Progenitor cell of endocrine pancreas (in vitro differentiated cells): ENCODE results near the gene MCM5. TPM values are rescaled to one million over a fixed set of nuclear protein-coding genes. Genes with fewer than 3 reads are reported as not detected.

Experiments used
- DNase-seq: peaks from one replicate; pipeline ENCODE4 v3.0.0; 2021; ENCODE audit warnings: low spot score; ENCODE audit not compliant: unreplicated experiment
- H3K27ac Mint-ChIP-seq: 2 replicates; pipeline ENCODE4 v1.8.0; 2021; ENCODE audit warnings: mild to moderate bottlenecking, moderate library complexity, mixed read lengths
- H3K27me3 Mint-ChIP-seq: 2 replicates; pipeline ENCODE4 v1.8.0; 2021; ENCODE audit warnings: mixed read lengths
- H3K36me3 Mint-ChIP-seq: 2 replicates; pipeline ENCODE4 v1.8.0; 2022; ENCODE audit warnings: mixed read lengths; ENCODE audit not compliant: insufficient read depth
- H3K4me1 Mint-ChIP-seq: 2 replicates; pipeline ENCODE4 v1.8.0; 2021; ENCODE audit warnings: low read depth, mixed read lengths
- H3K4me3 Mint-ChIP-seq: 2 replicates; pipeline ENCODE4 v1.8.0; 2021; ENCODE audit warnings: low read depth, mild to moderate bottlenecking, moderate library complexity, mixed read lengths
- H3K9me3 Mint-ChIP-seq: 2 replicates; pipeline ENCODE4 v1.8.0; 2021; ENCODE audit warnings: low read depth, mixed read lengths
- CTCF ChIP-seq: fragments of 200-600 bp; sonication (generic); IDR thresholded peaks from one replicate; pipeline ENCODE4 v1.5.0; 2021; ENCODE audit warnings: antibody characterized with exemption, mild to moderate bottlenecking; ENCODE audit not compliant: unreplicated experiment
- long read RNA-seq: library from polyadenylated mRNA; unstranded; transcript quantifications from one replicate; pipeline ENCODE4 v2.0.0, GENCODE V29; 2020
- total RNA-seq: library from RNA; stranded (reverse); gene quantifications from 2 replicates; pipeline ENCODE4 v1.2.1, GENCODE V29; 2021

The MCM5 gene
- total RNA-seq = 84.8 and 92.8 TPM in 2 replicates
- long read RNA-seq, transcript MCM5-201 (17 exons, 3,534 nt) = major isoform, 342 of 422 reads
- long read RNA-seq, partial matches to known transcripts = 59 of 422 reads
- long read RNA-seq, other reads (novel, unspliced or antisense) = 21 of 422 reads

GRCh38 chr22:35399678-35400500 is at the start of gene MCM5:
TSS of gene MCM5 (plus strand) at chr22:35400140. CDS start at chr22:35400439, 299 bp downstream.
- peaks cover 23% of the 10 kb centered on the region for H3K4me1 Mint-ChIP-seq
- no peak for TF ChIP-seq CTCF
- H3K9me3 Mint-ChIP-seq = no peaks in the 10 kb centered on the region
- H3K27me3 Mint-ChIP-seq = no peaks in the 10 kb centered on the region
- peaks cover 8% of the 10 kb centered on the region for H3K36me3 Mint-ChIP-seq
- DNase-seq = peak; percentile 90
- H3K4me3 Mint-ChIP-seq = peak within 1 kb of the TSS; percentile 99
- H3K27ac Mint-ChIP-seq = peak within 1 kb of the TSS; percentile 98

- peaks cover 6% of the 10 kb centered on the region for H3K27me3 Mint-ChIP-seq
- H3K27ac Mint-ChIP-seq = peak overlapping the region; percentile 65
- peaks cover 6% of the 10 kb centered on the region for H3K4me1 Mint-ChIP-seq
- H3K4me3 Mint-ChIP-seq = peak overlapping the region; percentile 77
- no peaks in the 10 kb centered on the region for H3K9me3 Mint-ChIP-seq
- H3K36me3 Mint-ChIP-seq = no peaks in the 10 kb centered on the region
- DNase-seq = peak; percentile 87
- peak; percentile 93 for TF ChIP-seq CTCF
Observed at GRCh38 chr22:35350539-35351503, 49.1 kb upstream of the MCM5 start.

- H3K9me3 Mint-ChIP-seq = no peaks in the 10 kb centered on the region
- TF ChIP-seq CTCF = peak; percentile 45
- no peaks in the 10 kb centered on the region for H3K36me3 Mint-ChIP-seq
- H3K27ac Mint-ChIP-seq = peak overlapping the region; percentile 78
- peaks cover 6% of the 10 kb centered on the region for H3K4me1 Mint-ChIP-seq
- DNase-seq = no peak
- H3K27me3 Mint-ChIP-seq = peaks cover 6% of the 10 kb centered on the region
- H3K4me3 Mint-ChIP-seq = peak overlapping the region; percentile 77
Observed at GRCh38 chr22:35352214-35353111, 47.5 kb upstream of the MCM5 start.

- no peak overlapping the region for H3K27ac Mint-ChIP-seq
- H3K9me3 Mint-ChIP-seq = no peaks in the 10 kb centered on the region
- H3K36me3 Mint-ChIP-seq = no peaks in the 10 kb centered on the region
- H3K27me3 Mint-ChIP-seq = peaks cover 6% of the 10 kb centered on the region
- H3K4me3 Mint-ChIP-seq = no peak overlapping the region
- TF ChIP-seq CTCF = no peak
- peaks cover 6% of the 10 kb centered on the region for H3K4me1 Mint-ChIP-seq
- DNase-seq = no peak
Observed at GRCh38 chr22:35353318-35353717, 46.6 kb upstream of the MCM5 start.
